GM19468 (cell line): ENCODE results near the gene FBXL16.
A peak's percentile ranks its signal among the peaks of the same experiment; 100 is the strongest.

Experiments used
- ATAC-seq: cut with Tn5 transposase; IDR thresholded peaks from one replicate; pipeline ENCODE4 v1.9.1; 2021; ENCODE audit warnings: mild to moderate bottlenecking, moderate library complexity, moderate number of reproducible peaks; ENCODE audit not compliant: unreplicated experiment; ENCODE audit errors: extremely low read depth

FBXL16 gene

GRCh38 chr16:668519-669171 lies 37.0 kb downstream of the FBXL16 start:
- no peak for ATAC-seq

- peak; percentile 42 for ATAC-seq
These were observed 37.7 kb downstream of the FBXL16 start, which contains the start of gene RHOT2 for GRCh38 chr16:667780-668518. RHOT2 (plus strand) TSS chr16:668132; CDS start chr16:668200, 68 bp downstream.

- no peak for ATAC-seq
These were observed 38.4 kb downstream of the FBXL16 start for GRCh38 chr16:667113-667779.

GRCh38 chr16:666572-666971 lies 39.0 kb downstream of the FBXL16 start:
- ATAC-seq, result no peak

GRCh38 chr16:662597-662996 lies 43.0 kb downstream of the FBXL16 start:
- no peak for ATAC-seq

- ATAC-seq, result no peak
These were observed 43.5 kb downstream of the FBXL16 start for GRCh38 chr16:662095-662494.

GRCh38 chr16:661184-661821 lies 44.3 kb downstream of the FBXL16 start:
- ATAC-seq, result no peak

GRCh38 chr16:660459-661183 lies 45.0 kb downstream of the FBXL16 start:
- peak; percentile 54 for ATAC-seq

- ATAC-seq, result no peak
These were observed 45.5 kb downstream of the FBXL16 start for GRCh38 chr16:660132-660458.

GRCh38 chr16:659618-660017 lies 46.0 kb downstream of the FBXL16 start:
- no peak for ATAC-seq

GRCh38 chr16:658679-659571 lies 46.7 kb downstream of the FBXL16 start:
- no peak for ATAC-seq

GRCh38 chr16:657487-657886 lies 48.1 kb downstream of the FBXL16 start:
- ATAC-seq, result no peak

- ATAC-seq, result no peak
These were observed 51.6 kb downstream of the FBXL16 start for GRCh38 chr16:654034-654433.

- ATAC-seq, result no peak
These were observed 52.9 kb downstream of the FBXL16 start for GRCh38 chr16:652454-653305.

- ATAC-seq, result no peak
These were observed 53.8 kb downstream of the FBXL16 start for GRCh38 chr16:651844-652243.

GRCh38 chr16:649631-650030 lies 56.0 kb downstream of the FBXL16 start:
- ATAC-seq, result no peak

GRCh38 chr16:648781-649589 lies 56.6 kb downstream of the FBXL16 start, which contains the start of gene WDR90:
WDR90 (plus strand) TSS chr16:649365; CDS start chr16:649417, 52 bp downstream.
- peak; percentile 69 for ATAC-seq
